Peyer's patch (tissue), 4 donors: ENCODE data around the gene ACP2. TPM values are rescaled to one million over a fixed set of nuclear protein-coding genes. Genes with fewer than 3 reads are reported as not detected.
A peak's percentile ranks its signal among the peaks of the same experiment; 100 is the strongest.

Source experiments
- DNase-seq, 3 donors: peaks; one replicate each; pipeline ENCODE4 v3.0.0-alpha.2; 2017 to 2019
- H3K27ac ChIP-seq, 4 donors: fragments of 200-600 bp; sonication (generic); one replicate each; pipeline ENCODE4 v1.5.1; 2016 to 2019
- H3K27me3 ChIP-seq, 2 donors: fragments of 200-600 bp; sonication (generic); one replicate each; pipeline ENCODE4 v1.5.1; 2019
- H3K36me3 ChIP-seq, 3 donors: fragments of 200-600 bp; sonication (generic); one replicate each; pipeline ENCODE4 v1.5.1; 2016 to 2019
- H3K4me1 ChIP-seq, 4 donors: fragments of 200-600 bp; sonication (generic); one replicate each; pipeline ENCODE4 v1.5.1; 2016 to 2019
- H3K4me3 ChIP-seq, 4 donors: fragments of 200-600 bp; sonication (generic); 1 replicate in 3 of 4; 2 replicates in 1 of 4; pipeline ENCODE4 v1.5.1; 2016 to 2019; ENCODE audit warnings: mild to moderate bottlenecking in 1 of 4
- H3K9me3 ChIP-seq, 4 donors: fragments of 200-600 bp; sonication (generic); one replicate each; pipeline ENCODE4 v1.5.1; 2016 to 2019; ENCODE audit warnings: mild to moderate bottlenecking in 1 of 4
- POLR2A ChIP-seq, 2 donors: fragments of 450-650 bp; IDR thresholded peaks; one replicate each; pipeline ENCODE4 v1.5.1; 2017; ENCODE audit warnings: antibody characterized with exemption in 2 of 2, mild to moderate bottlenecking in 2 of 2, moderate library complexity in 2 of 2
- total RNA-seq, 4 donors: library from RNA; depleted of rRNA; stranded (reverse); fragments of >200 nt; gene quantifications; one replicate each; pipeline ENCODE4 v1.1.0, GENCODE V29; 2016
- TF ChIP-seq, protein P1 (sequence below), 6 experiments: fragments of 450-650 bp in 4 of 6; fragments of 200-600 bp in 2 of 6; sonication (generic) in 1 of 6; IDR thresholded peaks; one replicate each; pipeline ENCODE4 v1.5.1; 2017 to 2019; ENCODE audit warnings: antibody characterized with exemption in 6 of 6, mild to moderate bottlenecking in 3 of 6, moderate library complexity in 1 of 6

The ACP2 gene
- total RNA-seq, 4 donors from 2014 or later = 30.5 to 131 (median 112) TPM

DNA sequence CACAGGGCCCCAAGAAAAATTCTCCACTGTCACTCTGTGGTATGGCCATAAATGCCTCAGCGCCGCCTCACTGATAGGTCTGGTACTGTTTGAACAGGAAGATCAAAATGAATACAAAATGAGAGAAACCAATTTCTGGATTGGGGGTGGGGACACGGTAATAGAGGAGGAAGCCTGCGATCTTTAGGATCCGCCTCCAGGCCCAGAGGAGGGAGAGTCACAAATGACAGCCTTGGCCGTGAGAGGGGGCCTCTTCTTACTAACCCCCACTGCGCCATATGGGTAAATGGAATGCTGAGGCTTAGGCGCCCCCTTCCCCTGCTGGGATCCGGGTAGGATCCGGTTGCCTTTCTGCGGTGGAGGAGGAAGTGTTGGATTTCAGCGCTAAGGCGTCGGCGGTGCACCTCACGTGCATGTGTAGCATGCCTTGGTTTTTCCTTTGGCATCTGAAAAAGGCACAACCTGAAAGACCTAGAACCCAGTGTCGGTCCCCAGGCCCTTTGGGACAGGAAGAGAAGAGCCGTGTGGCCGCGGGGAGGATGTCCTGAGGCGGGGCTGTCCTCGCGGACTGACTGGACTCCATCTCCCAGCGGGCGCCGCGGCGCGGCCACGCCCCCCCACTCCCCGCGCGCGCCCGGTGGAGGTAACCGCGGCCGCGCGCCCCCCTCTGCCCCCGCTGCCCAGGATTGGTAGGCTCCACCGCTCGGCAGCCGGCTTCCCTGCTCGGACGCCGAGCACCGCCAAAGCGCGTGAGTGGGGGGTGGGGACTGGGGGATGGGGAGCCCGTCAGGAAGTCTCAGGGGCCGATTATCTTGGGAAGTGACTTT, 20.6 kb upstream of the ACP2 start:
- DNase-seq = peak; percentile 89 to 96 (median 92)
- TF ChIP-seq, protein P1, sequence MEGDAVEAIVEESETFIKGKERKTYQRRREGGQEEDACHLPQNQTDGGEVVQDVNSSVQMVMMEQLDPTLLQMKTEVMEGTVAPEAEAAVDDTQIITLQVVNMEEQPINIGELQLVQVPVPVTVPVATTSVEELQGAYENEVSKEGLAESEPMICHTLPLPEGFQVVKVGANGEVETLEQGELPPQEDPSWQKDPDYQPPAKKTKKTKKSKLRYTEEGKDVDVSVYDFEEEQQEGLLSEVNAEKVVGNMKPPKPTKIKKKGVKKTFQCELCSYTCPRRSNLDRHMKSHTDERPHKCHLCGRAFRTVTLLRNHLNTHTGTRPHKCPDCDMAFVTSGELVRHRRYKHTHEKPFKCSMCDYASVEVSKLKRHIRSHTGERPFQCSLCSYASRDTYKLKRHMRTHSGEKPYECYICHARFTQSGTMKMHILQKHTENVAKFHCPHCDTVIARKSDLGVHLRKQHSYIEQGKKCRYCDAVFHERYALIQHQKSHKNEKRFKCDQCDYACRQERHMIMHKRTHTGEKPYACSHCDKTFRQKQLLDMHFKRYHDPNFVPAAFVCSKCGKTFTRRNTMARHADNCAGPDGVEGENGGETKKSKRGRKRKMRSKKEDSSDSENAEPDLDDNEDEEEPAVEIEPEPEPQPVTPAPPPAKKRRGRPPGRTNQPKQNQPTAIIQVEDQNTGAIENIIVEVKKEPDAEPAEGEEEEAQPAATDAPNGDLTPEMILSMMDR (IDR thresholded peaks at IDR 0.05) = peak in 5 of 6 experiments; percentile 19 to 35 (median 31)
- TF ChIP-seq POLR2A (IDR thresholded peaks at IDR 0.05) = peak in 1 of 2 donors; percentile 30

DNA sequence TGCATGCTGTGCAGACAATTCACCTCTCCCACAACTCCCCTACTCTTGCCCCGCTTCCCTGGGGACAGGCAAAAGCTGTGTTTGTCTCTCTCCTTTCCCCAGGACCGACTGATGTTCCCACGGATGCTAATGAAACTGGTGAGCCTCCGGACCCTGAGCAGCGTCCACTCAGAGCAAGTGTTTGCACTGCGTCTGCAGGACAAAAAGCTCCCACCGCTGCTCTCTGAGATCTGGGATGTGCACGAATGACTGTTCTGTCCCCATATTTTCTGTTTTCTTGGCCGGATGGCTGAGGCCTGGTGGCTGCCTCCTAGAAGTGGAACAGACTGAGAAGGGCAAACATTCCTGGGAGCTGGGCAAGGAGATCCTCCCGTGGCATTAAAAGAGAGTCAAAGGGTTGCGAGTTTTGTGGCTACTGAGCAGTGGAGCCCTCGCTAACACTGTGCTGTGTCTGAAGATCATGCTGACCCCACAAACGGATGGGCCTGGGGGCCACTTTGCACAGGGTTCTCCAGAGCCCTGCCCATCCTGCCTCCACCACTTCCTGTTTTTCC, 19.9 kb upstream of the ACP2 start:
- DNase-seq = no peak
- Histone ChIP-seq H3K36me3 (peaks cover 0 to under 1% (median 0%) of the 10 kb centered on the region in 3 donors), H3K27ac (peak overlapping the region; percentile 94 to 97 (median 96)), H3K4me1 (peaks cover 0 to 39% (median 18%) of the 10 kb centered on the region in 4 donors), H3K4me3 (peak overlapping the region; percentile 76 to 86 (median 84)), H3K9me3 (no peaks in the 10 kb centered on the region), H3K27me3 (no peaks in the 10 kb centered on the region)
- no peak for TF ChIP-seq POLR2A (IDR thresholded peaks at IDR 0.05)
- TF ChIP-seq, protein P1 (IDR thresholded peaks at IDR 0.05) = no peak

More for the DNA sequence above, 20.6 kb upstream of the ACP2 start:
- H3K4me1 ChIP-seq = peaks cover 0 to 39% (median 18%) of the 10 kb centered on the region in 4 donors
- H3K27ac ChIP-seq = peak overlapping the region; percentile 94 to 97 (median 96)
- H3K36me3 ChIP-seq = peaks cover 0 to 6% (median 0%) of the 10 kb centered on the region in 3 donors
- H3K9me3 ChIP-seq = no peaks in the 10 kb centered on the region
- peak overlapping the region; percentile 76 to 86 (median 84) for H3K4me3 ChIP-seq
- no peaks in the 10 kb centered on the region for H3K27me3 ChIP-seq

DNA sequence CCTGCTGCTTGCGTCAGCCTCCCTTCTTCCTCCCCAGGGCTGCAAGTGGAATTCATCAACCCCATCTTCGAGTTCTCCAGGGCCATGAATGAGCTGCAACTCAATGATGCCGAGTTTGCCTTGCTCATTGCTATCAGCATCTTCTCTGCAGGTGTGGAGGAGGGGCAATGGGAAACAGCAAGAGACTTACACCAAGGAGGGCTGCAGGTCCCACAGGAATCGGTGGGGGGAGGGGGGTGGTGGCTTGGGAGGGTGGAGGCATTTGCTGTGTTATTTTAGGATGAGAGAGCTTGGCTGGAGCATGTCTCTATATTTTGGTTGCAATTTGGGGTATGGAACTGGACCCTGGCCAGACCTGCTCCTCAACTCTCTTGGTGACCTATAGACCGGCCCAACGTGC, 19.3 kb upstream of the ACP2 start:
- Histone ChIP-seq H3K36me3 (no peaks in the 10 kb centered on the region), H3K9me3 (no peaks in the 10 kb centered on the region), H3K27ac (peak overlapping the region in 3 of 4 donors; percentile 94 to 97 (median 96)), H3K4me1 (peaks cover 0 to 39% (median 18%) of the 10 kb centered on the region in 4 donors), H3K4me3 (no peak overlapping the region), H3K27me3 (no peaks in the 10 kb centered on the region)
- DNase-seq = no peak
- TF ChIP-seq, protein P1 (IDR thresholded peaks at IDR 0.05) = no peak
- no peak for TF ChIP-seq POLR2A (IDR thresholded peaks at IDR 0.05)

DNA sequence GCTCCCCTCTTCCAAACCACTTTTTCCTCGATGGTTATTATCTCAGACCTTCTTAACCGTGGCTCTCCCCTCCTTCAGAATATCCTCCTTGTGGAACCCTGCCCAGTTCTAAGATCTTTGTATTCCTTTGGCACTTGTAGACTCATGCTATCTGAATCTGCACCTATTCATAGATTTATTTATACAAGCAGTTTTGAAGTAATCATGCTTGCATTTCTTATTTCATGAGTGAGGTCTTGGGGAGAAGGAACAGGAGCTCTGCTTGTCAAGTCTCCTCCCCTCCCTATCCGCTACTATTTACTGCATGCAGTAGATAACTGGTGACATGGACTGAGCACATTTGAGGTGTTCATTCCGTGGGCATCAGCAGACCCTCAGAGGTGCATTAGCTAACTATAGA, 15.9 kb upstream of the ACP2 start:
- Histone ChIP-seq H3K36me3 (no peaks in the 10 kb centered on the region), H3K4me1 (peaks cover 0 to 23% (median 5%) of the 10 kb centered on the region in 4 donors), H3K27ac (no peak overlapping the region), H3K9me3 (no peaks in the 10 kb centered on the region), H3K4me3 (no peak overlapping the region), H3K27me3 (no peaks in the 10 kb centered on the region)
- DNase-seq = no peak
- no peak for TF ChIP-seq POLR2A (IDR thresholded peaks at IDR 0.05)
- TF ChIP-seq, protein P1 (IDR thresholded peaks at IDR 0.05) = no peak

DNA sequence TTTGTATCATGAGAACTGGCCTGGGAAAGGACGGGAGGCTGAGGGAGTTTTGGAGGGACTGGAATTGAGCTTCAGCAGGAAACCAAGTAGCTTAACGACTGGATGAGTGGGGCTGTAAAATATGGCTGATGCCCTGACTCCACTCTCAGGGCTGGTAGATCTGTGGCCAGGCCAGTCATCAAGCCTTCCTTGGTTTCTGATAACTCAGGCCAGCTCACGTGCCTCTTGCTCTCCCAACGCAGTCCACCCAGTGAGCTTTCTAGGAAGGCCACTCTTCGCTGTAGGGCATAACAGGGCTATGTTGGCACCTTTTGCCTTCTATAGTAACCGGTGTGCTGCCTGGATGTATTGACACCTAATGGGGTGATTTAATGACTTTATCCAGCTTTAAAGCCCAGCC, 15.5 kb upstream of the ACP2 start:
- Histone ChIP-seq H3K27ac (no peak overlapping the region), H3K9me3 (no peaks in the 10 kb centered on the region), H3K27me3 (no peaks in the 10 kb centered on the region), H3K36me3 (no peaks in the 10 kb centered on the region), H3K4me3 (no peak overlapping the region), H3K4me1 (peaks cover 0 to 27% (median 5%) of the 10 kb centered on the region in 4 donors)
- no peak for DNase-seq
- TF ChIP-seq POLR2A (IDR thresholded peaks at IDR 0.05) = no peak
- TF ChIP-seq, protein P1 (IDR thresholded peaks at IDR 0.05) = no peak
